ENCODE data around the gene MMP24OS.
A peak's percentile ranks its signal among the peaks of the same experiment; 100 is the strongest.
"Not testable (repeated sequence)": the region's sequence is repeated elsewhere in the genome, so short reads cannot be mapped to it uniquely, and the experiment has no call there.

MMP24OS gene

DNA sequence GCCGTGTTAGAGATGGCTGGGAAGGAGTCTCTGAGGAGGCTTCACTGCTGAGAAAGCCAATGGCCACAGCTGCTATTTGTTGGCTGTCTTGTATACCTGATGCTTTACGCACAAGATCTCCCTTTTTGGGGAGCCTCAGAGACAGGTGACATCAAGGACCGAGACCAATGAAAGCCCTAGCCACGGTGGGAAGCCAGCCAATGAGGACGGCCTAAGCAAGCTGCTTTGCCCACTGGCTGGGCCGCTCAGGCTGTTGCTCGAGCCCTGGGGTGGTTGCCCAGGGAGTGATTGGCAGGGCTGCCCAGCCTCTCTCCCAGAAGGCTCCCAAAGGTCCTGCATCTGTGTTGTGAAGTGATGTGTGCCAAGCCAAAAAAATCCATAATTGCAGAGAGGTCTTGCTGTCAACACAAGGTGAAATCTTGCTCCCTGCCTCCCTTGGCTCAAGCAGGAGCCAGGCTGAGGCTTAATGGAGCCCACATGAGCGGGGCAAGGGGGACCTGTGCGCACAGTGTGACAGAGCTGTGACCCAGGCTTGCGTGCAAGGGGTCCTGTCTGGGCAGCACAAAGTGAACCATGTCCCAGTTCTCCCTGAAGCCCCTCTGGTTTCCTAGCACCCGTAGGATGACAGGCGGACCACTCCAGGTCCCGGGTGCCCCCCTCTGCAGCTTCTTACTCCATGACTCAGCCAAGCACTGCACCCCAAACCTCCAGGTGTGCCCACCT is 4.3 kb downstream of the MMP24OS start:
- DNase-seq: no peak

DNA sequence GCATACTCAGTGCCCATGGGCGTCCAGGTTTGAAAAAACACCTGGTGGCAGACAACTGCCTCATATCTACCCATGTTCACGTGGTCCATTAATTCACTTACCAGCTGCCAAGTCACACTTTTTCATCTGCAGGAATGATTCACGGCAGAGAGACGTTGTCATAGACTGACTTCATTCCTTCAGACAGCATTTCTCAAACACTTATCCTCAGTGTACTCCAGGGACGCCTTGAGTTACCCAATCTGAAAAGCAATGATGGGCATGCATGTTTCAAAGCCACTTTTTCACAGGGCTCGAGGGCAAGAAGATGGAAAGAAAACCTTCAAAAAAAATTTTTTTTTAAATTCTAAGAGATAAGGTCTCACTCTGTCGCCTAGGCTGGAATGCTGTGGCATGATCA is 6.0 kb downstream of the MMP24OS start:
- DNase-seq: no peak

DNA sequence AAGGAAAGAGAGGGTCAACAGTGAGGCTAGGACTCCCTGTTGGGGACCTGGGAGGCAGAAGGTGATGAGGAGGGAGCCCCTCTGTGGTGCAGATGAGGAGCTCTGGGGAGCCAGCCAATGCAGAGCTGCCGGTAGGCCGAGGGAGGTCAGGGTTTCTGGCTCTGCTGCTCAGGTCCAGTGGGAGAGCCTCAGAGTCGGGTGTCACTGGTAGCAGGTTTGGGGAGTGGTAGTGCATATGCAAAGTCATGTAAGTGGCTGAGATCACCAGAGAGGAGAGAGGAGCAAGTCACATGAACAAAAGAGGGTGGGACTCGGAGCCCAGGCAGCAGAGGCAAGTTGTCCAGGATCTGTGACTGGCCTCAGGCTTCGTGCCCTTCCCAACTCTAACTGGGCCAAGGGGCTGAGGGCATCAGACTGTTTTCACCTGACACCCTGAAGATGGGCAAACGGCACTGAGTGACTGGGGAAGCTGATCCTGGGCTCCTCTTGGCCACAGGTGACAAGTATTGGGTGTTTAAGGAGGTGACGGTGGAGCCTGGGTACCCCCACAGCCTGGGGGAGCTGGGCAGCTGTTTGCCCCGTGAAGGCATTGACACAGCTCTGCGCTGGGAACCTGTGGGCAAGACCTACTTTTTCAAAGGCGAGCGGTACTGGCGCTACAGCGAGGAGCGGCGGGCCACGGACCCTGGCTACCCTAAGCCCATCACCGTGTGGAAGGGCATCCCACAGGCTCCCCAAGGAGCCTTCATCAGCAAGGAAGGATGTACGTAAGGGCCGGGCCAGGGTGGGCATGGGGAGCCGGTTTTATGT is 6.6 kb downstream of the MMP24OS start:
- DNase-seq: no peak

DNA sequence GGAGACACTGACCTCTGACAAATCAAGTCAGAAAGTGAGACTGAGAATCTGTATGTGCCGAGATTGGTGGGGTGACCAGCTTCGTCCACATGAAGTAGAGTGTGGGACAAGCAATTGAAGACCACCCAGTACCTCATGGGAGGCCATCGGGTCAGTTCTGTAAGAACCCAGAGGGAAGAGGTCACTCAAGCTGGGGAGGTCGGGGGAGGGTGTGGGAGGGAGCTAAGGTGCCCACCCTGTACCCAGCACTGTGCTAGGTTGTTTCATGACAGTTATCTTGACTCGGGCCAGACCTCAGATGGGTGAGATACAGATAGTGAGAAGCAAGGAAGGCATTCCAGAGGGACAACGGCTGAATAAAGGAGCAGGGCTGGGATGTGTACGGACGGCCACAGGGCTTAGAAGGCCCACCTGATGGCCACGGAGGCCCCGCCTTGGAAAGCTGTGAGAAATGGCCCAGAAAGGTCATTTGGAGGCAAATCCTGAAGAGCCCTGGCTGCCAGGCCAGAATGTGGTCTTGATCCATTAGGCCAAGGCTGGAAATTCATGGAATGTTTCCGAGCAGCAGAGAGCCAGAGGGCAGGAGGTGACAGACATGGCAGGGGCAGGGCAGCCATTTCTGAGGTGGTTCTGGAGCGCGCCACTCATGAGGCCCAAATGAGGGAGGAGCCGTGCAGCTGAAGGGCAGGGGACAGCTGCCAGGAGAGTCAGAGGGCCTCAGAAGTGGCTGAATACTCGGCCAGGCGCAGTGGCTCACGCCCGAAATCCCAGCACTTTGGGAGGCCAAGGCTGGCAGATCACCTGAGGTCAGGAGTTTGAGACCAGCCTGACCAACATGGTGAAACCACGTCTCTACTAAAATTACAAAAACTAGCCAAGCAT is 7.7 kb downstream of the MMP24OS start:
- no peak for DNase-seq

DNA sequence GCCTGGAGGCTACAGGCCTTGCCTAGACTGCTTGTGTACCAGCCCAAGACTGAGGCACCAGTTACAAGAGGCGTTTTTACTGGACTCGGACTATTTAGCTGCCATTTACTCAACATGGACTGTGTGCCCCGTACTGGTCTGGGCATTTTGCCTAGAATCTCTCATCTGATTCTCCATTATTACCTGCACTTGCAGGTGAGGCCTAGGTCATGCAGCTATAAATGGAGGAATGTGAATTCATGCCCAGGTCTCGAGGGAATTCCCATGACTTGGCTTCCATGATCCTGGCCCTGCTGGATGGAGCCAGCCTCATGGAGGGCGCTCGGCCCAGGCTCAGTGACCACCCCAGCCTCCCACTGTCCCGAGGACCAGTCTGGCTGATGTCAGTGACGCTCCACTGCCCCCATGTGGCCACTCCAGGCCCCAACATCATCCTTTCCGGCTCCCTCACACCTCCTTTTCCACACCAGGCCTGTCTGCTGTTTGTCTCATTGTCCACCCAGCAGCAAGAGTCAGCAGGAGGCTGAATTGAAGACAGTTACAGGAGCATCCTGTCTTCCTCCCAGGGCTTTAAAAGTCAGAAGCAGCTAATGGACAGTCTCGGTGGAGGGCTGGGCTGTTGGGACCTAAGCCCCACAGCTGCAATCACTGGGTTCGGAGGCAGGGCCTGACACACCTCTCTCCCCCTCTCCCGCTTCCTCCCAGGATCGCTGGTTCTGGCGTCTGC is 8.7 kb downstream of the MMP24OS start:
- peak; percentile 76 for DNase-seq

DNA sequence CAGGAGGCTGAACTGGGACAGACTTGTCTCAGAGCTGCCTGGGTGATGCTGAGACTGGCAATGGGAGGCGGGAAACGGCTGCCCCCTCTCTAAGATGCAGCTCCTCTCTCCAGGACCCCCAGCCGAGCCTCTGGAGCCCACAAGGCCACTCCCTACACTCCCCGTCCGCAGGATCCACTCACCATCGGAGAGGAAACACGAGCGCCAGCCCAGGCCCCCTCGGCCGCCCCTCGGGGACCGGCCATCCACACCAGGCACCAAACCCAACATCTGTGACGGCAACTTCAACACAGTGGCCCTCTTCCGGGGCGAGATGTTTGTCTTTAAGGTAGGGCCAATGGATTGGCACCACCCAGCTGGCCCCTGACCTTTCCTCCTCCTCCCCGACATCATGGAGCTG is 10.8 kb downstream of the MMP24OS start:
- no peak for DNase-seq

DNA sequence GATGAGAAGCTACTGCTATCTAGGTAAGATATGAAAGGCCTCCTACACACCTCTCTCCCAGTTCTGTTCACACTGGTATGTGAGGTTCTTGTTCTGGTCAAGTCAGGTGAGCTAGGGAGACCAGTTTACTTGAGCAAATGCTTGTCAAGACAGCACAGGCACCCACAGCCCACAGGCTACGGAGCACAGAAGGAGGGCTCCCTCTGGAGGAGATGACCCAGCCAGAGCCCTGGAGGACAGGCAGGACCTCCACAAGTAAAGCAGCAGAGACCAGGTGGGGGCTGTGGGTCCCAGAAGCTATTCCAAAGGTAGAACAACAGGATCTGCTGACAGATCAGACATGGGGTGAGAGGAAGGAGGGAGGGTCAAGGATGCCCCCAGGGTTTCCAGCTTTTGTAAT is 13.2 kb downstream of the MMP24OS start:
- DNase-seq: no peak

DNA sequence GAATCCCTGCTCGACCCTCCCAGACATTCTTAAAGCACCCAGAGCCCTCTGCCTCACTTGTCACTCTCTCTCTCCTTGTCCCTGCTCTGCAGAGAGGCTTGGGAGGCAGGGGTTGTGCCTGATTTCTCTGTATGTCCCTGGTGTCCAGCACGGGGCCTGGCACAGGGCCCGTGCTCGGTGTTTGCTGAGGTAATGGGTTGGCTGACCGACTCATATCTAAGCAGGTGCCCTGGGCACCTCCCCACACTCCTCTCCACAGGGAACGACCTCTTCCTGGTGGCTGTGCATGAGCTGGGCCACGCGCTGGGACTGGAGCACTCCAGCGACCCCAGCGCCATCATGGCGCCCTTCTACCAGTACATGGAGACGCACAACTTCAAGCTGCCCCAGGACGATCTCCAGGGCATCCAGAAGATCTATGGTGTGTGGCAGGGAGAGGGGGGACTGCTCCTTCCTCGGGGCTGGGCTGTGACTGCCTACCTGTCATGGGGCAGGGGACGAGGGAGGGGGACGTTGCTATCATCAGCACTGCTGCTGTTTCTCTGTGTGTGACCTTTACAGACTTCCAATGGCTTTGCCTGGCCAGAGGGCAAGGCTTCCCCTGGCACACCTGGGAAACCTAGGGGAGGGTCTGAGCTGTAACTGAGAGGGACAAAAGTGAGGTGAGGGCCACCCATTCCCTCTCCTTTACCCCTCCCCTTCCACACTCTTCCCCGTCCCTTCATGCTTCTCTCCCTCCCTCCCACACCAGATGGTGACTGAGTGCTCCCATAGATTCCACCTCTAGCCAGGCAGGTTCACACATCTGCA is 14.2 kb downstream of the MMP24OS start:
- DNase-seq: no peak

DNA sequence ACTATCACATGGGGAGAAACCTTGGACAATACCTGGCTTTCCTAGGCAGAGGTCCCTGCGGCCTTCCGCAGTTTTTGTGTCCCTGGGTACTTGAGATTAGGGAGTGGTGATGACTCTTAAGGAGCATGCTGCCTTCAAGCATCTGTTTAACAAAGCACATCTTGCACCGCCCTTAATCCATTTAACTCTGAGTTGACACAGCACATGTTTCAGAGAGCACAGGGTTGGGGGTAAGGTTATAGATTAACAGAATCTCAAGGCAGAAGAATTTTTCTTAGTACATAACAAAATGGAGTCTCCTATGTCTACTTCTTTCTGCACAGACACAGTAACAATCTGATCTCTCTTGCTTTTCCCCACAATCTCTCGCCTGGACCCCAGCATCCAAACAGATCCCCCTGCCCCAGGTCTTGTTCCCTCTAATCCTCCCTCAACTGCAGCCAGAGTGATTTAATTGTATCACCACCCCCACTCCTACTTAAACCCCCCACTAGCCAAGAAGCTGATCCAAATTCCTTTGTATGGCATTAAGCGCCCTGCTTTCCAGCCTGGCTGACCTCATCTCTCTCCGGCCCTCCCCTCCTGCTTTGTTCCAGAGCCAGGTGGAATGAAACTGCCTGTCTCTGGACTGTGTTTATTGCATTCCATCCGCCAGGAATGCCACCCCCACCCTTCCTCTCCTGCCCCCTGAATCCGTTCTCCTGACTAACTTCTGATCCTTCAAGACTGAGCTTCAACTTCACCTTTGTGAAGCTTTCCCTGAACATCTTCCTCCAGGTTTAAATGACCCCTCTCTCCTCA is 15.0 kb downstream of the MMP24OS start:
- DNase-seq: not testable (repeated sequence)

DNA sequence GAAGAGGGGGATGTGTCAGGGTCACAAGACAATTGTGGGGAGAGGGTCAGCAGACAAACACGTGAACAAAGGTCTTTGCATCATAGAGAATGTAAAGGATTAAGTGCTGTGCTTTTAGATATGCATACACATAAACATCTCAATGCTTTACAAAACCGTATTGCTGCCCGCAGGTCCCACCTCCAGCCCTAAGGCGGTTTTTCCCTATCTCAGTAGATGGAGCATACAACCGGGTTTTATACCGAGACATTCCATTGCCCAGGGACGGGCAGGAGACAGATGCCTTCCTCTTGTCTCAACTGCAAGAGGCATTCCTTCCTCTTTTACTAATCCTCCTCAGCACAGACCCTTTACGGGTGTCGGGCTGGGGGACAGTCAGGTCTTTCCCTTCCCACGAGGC is 15.6 kb downstream of the MMP24OS start:
- DNase-seq: not testable (repeated sequence)

DNA sequence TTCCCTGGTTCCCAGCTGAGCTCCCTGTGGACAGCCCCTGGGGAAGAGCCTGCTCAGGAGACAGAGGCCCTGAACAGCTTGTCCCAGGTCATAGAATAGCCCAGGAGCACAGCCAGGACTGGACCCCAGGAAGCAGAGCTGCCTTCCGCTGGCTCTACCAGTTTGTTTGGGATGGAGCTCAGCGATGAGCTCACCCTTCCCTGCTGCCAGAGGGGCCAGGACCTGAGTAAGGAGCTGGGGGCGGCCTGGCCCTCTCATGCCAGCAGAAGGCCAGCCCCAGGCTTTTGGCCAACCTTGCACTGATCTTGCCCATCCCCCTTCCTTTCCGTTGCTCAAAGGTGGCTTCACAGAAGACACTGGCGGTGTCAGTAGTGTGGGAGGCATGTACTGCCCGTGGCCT is 17.5 kb downstream of the MMP24OS start:
- DNase-seq: no peak

DNA sequence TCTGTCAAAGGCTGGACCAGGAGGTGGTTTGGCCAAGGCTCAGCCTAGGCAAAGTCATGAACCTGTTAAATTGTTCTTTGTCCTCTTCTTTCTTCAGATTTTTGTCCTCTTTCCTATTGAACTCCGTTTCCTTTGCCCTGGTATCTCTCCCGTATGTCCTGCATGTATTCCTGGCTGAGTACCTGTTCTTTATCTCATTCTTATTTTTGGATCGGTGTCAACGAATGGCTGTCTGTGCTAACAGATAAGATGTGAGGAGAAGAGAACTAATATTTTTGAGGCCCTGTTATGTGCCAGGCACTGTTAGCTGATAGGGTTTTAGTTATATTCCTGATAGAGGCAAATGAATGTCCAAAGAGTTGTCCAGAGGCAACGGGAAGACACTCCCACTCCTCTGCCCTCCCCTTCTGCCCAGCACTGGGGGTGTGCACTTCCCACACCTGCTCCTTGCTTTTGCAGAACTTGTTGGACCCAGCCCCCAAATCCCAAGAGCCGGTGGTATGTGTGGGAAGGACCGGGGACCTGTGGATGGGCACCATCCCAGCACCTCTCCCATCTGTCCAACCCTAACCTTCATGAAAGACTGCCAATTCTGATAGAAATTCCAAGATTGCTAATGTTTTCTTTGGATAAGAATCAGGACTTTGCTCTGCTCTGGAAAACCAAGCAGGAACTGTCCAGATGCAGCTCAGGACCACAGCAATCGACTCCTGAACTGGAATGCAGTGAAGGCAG is 20.6 kb downstream of the MMP24OS start:
- no peak for DNase-seq

DNA sequence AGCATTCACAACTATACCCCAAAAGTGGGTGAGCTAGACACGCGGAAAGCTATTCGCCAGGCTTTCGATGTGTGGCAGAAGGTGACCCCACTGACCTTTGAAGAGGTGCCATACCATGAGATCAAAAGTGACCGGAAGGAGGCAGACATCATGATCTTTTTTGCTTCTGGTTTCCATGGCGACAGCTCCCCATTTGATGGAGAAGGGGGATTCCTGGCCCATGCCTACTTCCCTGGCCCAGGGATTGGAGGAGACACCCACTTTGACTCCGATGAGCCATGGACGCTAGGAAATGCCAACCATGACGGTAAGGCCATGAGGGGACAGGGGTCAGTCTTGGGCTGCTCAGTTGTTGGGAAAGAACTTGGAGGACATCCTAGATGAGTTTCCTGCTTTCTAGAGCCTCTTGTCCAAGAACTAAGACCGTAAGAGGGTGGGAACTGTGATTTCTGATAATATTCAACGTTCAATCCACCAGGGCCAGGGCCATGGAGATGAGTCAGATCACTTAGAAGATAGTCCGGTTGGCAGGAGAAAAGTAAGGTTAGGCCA is 23.4 kb downstream of the MMP24OS start:
- DNase-seq: no peak

DNA sequence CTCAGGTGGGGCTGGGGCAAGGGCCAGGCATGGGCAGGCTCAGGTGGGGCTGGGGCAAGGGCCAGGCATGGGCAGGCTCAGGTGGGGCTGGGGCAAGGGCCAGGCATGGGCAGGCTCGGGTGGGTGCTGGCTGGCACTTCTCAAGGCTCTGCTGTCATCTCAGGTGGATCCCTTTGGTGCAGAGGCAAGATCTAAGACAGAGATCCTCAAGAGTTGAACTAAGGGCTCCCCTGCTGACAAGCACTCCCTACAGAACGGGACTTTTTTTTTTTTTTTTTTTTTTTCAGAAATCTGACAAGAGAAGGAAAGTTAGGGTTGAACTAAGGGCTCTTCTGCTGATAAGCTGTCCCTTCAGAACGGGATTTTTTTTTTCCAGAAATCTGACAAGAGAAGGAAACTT is 24.9 kb downstream of the MMP24OS start:
- DNase-seq: no peak

DNA sequence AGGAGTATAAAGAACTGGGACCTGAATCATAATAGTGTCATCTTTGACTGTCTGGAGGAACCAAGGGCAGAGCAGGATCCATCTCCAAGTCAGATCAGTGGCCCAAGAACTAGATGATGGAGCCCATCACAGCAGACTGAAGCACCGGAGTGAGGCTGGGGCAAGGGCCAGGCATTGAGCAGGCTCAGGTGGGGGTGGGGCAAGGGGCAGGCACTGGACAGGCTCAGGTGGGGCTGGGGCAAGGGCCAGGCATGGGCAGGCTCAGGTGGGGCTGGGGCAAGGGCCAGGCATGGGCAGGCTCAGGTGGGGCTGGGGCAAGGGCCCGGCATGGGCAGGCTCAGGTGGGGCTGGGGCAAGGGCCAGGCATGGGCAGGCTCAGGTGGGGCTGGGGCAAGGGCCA is 25.3 kb downstream of the MMP24OS start:
- not testable (repeated sequence) for DNase-seq

DNA sequence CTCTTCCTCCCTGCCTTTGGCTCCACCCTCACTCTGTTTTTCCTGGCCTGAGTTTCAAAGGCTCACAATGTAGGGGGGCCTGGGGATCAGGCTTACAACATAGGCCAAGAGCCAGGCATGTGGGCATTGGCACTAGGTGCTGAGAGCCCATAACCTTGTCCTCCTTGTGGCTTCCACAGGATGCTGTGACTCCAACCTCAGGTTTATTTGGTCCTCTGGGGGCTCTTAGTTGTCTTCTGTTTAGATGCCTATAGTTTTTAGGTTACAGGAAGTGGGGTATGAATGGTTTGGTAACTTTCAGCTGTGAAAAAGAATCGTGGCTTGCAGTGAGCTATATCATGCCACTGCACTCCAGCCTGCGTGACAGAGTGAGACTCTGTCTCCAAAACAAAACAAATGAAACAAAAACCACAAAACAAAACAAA is 25.9 kb downstream of the MMP24OS start:
- no peak for DNase-seq

DNA sequence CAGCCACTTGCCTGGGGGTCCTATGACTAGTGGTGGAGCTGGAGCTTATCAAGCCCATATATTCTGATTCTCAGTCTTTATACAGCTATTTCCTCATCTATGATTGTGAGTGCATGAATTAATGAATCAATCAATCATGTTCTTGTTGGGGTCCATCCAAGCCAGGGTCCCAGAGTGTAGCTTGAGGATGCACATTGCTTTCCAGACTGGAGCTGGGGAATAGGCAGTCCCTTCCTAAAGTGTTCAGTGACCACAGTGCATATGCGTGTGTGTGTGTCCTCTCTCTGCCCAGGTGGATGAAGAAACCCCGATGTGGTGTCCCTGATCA is 26.3 kb downstream of the MMP24OS start:
- no peak for DNase-seq

DNA sequence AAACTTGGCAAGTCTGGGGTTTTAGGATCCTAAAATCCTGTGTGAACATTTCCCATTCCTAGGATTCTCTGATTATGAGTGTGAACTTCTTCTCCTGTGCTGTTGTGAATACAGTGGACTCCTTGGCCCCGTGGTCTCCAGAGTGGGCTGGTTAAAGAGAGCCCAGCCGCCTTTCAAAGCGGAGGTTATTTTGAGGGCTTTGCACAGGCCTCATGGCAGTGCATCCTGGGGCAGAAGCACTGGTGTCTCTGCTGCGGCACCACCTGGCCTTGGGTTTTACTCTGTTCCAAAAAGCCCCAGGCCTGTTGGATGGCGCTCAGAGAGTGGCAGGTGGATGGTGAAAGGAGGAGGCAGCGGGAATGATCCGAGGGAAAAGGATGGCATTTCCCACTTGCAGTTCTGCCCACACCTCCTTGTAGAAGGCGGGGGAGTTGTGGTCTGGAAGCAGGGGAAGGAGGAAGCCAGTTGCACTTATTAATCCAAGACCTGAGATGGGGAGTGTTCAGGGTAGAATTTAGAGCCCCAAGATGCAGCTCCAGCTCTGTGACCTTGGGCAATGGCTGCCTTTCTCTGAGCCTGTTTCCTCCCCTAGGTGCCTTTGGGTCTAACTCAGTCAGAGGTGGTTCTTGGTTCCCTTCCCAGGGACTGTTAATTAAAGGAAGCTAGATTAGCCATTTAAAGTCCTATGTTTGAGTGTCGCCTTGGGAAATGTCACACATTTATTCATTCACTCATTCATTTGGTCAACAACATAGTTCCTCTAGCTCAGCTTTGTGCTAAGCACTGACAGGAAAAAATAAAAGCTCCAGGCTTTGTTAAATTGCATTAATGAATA is 29.1 kb downstream of the MMP24OS start:
- DNase-seq: no peak

DNA sequence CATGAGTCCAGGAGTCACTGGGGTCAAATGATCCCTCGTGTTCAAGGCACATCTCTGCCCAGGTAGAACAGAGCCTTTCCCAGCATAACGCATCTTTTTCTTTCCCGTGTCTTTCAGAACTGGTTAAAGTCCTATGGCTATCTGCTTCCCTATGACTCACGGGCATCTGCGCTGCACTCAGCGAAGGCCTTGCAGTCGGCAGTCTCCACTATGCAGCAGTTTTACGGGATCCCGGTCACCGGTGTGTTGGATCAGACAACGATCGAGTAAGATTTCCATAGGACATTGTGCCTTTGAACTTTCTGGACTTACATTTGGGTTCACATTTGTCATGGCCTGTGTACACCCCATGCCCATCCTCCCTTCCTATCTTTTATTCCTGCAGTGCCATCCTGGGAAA is 31.2 kb downstream of the MMP24OS start:
- DNase-seq: no peak

All from right forelimb (tissue), 1 donor.